ENCODE data around the gene RNGTT.

Gene RNGTT

GRCh38 chr6:88867841-88868731 lies 95.3 kb downstream of the RNGTT start:
- Mint-ChIP-seq H3K4me3 (no peak overlapping the region), H3K4me1 (peaks cover 31% of the 10 kb centered on the region), H3K27ac (no peak overlapping the region), H3K9me3 (no peaks in the 10 kb centered on the region), H3K36me3 (peaks cover 7% of the 10 kb centered on the region)
- ATAC-seq (no peak), DNase-seq (ENCODE audit: low spot score in 2 of 2) (no peak)

GRCh38 chr6:88866856-88867255 lies 96.6 kb downstream of the RNGTT start:
- ATAC-seq (no peak), DNase-seq (ENCODE audit: low spot score in 2 of 2) (no peak)
- no peak overlapping the region for H3K4me3 Mint-ChIP-seq

GRCh38 chr6:88865275-88865674 lies 98.1 kb downstream of the RNGTT start:
- Mint-ChIP-seq H3K4me1 (peaks cover 25% of the 10 kb centered on the region), H3K4me3 (no peak overlapping the region), H3K27ac (peak overlapping the region; percentile 20), H3K36me3 (peaks cover 6% of the 10 kb centered on the region), H3K9me3 (no peaks in the 10 kb centered on the region)
- DNase-seq (ENCODE audit: low spot score in 2 of 2) (no peak), ATAC-seq (peak; percentile 84)

More at GRCh38 chr6:88866856-88867255, 96.6 kb downstream of the RNGTT start:
- Mint-ChIP-seq H3K36me3 (peaks cover 6% of the 10 kb centered on the region), H3K4me1 (peaks cover 25% of the 10 kb centered on the region), H3K27ac (no peak overlapping the region), H3K9me3 (no peaks in the 10 kb centered on the region)

GRCh38 chr6:88864359-88865054 lies 98.9 kb downstream of the RNGTT start:
- DNase-seq (ENCODE audit: low spot score in 2 of 2) = no peak
- Mint-ChIP-seq H3K4me1 (peaks cover 25% of the 10 kb centered on the region), H3K9me3 (no peaks in the 10 kb centered on the region), H3K36me3 (peaks cover 6% of the 10 kb centered on the region), H3K4me3 (no peak overlapping the region), H3K27ac (peak overlapping the region; percentile 20)
- ATAC-seq = peak; percentile 85

- Mint-ChIP-seq H3K27ac (no peak overlapping the region), H3K9me3 (no peaks in the 10 kb centered on the region), H3K4me3 (no peak overlapping the region), H3K36me3 (peaks cover 6% of the 10 kb centered on the region), H3K4me1 (peaks cover 16% of the 10 kb centered on the region)
- no peak for ATAC-seq
- no peak for DNase-seq (ENCODE audit: low spot score in 2 of 2)
These were observed 103.1 kb downstream of the RNGTT start for GRCh38 chr6:88860310-88860709.

- peaks cover 11% of the 10 kb centered on the region for H3K36me3 Mint-ChIP-seq
- ATAC-seq (no peak), DNase-seq (ENCODE audit: low spot score in 2 of 2) (no peak)
- no peaks in the 10 kb centered on the region for H3K4me1 Mint-ChIP-seq
- H3K27ac Mint-ChIP-seq = no peak overlapping the region
- no peak overlapping the region for H3K4me3 Mint-ChIP-seq
- no peaks in the 10 kb centered on the region for H3K9me3 Mint-ChIP-seq
These were observed 105.0 kb downstream of the RNGTT start for GRCh38 chr6:88858455-88858854.

GRCh38 chr6:88856566-88856965 lies 106.9 kb downstream of the RNGTT start:
- ATAC-seq = no peak
- H3K27ac Mint-ChIP-seq = no peak overlapping the region

GRCh38 chr6:88855541-88856147 lies 107.8 kb downstream of the RNGTT start:
- H3K36me3 Mint-ChIP-seq = peaks cover 13% of the 10 kb centered on the region
- no peak overlapping the region for H3K4me3 Mint-ChIP-seq
- DNase-seq (ENCODE audit: low spot score in 2 of 2) (no peak), ATAC-seq (no peak)
- H3K9me3 Mint-ChIP-seq = no peaks in the 10 kb centered on the region
- no peaks in the 10 kb centered on the region for H3K4me1 Mint-ChIP-seq
- H3K27ac Mint-ChIP-seq = no peak overlapping the region

More at GRCh38 chr6:88856566-88856965, 106.9 kb downstream of the RNGTT start:
- Mint-ChIP-seq H3K36me3 (peaks cover 13% of the 10 kb centered on the region), H3K9me3 (no peaks in the 10 kb centered on the region), H3K4me1 (no peaks in the 10 kb centered on the region), H3K4me3 (no peak overlapping the region)
- no peak for DNase-seq (ENCODE audit: low spot score in 2 of 2)

- no peak overlapping the region for H3K4me3 Mint-ChIP-seq
- H3K27ac Mint-ChIP-seq = no peak overlapping the region
- H3K4me1 Mint-ChIP-seq = no peaks in the 10 kb centered on the region
- H3K9me3 Mint-ChIP-seq = no peaks in the 10 kb centered on the region
- H3K36me3 Mint-ChIP-seq = peaks cover 24% of the 10 kb centered on the region
- no peak for DNase-seq (ENCODE audit: low spot score in 2 of 2)
- no peak for ATAC-seq
These were observed 110.6 kb downstream of the RNGTT start for GRCh38 chr6:88852775-88853174.

- no peaks in the 10 kb centered on the region for H3K4me1 Mint-ChIP-seq
- no peak overlapping the region for H3K4me3 Mint-ChIP-seq
- no peaks in the 10 kb centered on the region for H3K9me3 Mint-ChIP-seq
- ATAC-seq (no peak), DNase-seq (ENCODE audit: low spot score in 2 of 2) (no peak)
- H3K27ac Mint-ChIP-seq = no peak overlapping the region
- peaks cover 24% of the 10 kb centered on the region for H3K36me3 Mint-ChIP-seq
These were observed 111.4 kb downstream of the RNGTT start for GRCh38 chr6:88852000-88852399.

- Mint-ChIP-seq H3K27ac (no peak overlapping the region), H3K36me3 (peaks cover 29% of the 10 kb centered on the region), H3K9me3 (no peaks in the 10 kb centered on the region), H3K4me3 (no peak overlapping the region), H3K4me1 (no peaks in the 10 kb centered on the region)
- DNase-seq (ENCODE audit: low spot score in 2 of 2) (no peak), ATAC-seq (no peak)
These were observed 114.5 kb downstream of the RNGTT start for GRCh38 chr6:88848870-88849269.

GRCh38 chr6:88843040-88843439 lies 120.4 kb downstream of the RNGTT start:
- no peaks in the 10 kb centered on the region for H3K9me3 Mint-ChIP-seq

GRCh38 chr6:88842320-88842719 lies 121.1 kb downstream of the RNGTT start:
- ATAC-seq (peak; percentile 56), DNase-seq (ENCODE audit: low spot score in 2 of 2) (no peak)
- H3K27ac Mint-ChIP-seq = no peak overlapping the region
- peaks cover 9% of the 10 kb centered on the region for H3K4me1 Mint-ChIP-seq
- no peaks in the 10 kb centered on the region for H3K9me3 Mint-ChIP-seq
- H3K4me3 Mint-ChIP-seq = no peak overlapping the region
- H3K36me3 Mint-ChIP-seq = peaks cover 36% of the 10 kb centered on the region

More at GRCh38 chr6:88843040-88843439, 120.4 kb downstream of the RNGTT start:
- H3K36me3 Mint-ChIP-seq = peaks cover 36% of the 10 kb centered on the region
- DNase-seq (ENCODE audit: low spot score in 2 of 2) = no peak
- H3K4me1 Mint-ChIP-seq = peaks cover 9% of the 10 kb centered on the region
- ATAC-seq = no peak
- H3K4me3 Mint-ChIP-seq = no peak overlapping the region
- H3K27ac Mint-ChIP-seq = no peak overlapping the region

- no peak overlapping the region for H3K27ac Mint-ChIP-seq
These were observed 122.5 kb downstream of the RNGTT start for GRCh38 chr6:88840796-88841539.

GRCh38 chr6:88840289-88840688 lies 123.1 kb downstream of the RNGTT start:
- H3K4me1 Mint-ChIP-seq = peaks cover 9% of the 10 kb centered on the region
- DNase-seq (ENCODE audit: low spot score in 2 of 2) (no peak), ATAC-seq (no peak)
- peaks cover 4% of the 10 kb centered on the region for H3K9me3 Mint-ChIP-seq
- no peak overlapping the region for H3K27ac Mint-ChIP-seq
- peaks cover 48% of the 10 kb centered on the region for H3K36me3 Mint-ChIP-seq
- no peak overlapping the region for H3K4me3 Mint-ChIP-seq

More at GRCh38 chr6:88840796-88841539, 122.5 kb downstream of the RNGTT start:
- peaks cover 48% of the 10 kb centered on the region for H3K36me3 Mint-ChIP-seq
- no peak overlapping the region for H3K4me3 Mint-ChIP-seq
- DNase-seq (ENCODE audit: low spot score in 2 of 2) = no peak
- ATAC-seq = no peak
- peaks cover 3% of the 10 kb centered on the region for H3K9me3 Mint-ChIP-seq
- peaks cover 9% of the 10 kb centered on the region for H3K4me1 Mint-ChIP-seq

Measured in stimulated activated effector memory CD8-positive, alpha-beta T cell treated with anti-CD3 and anti-CD28 coated beads, Interleukin-12 subunit alpha, Interleukin-12 subunit beta, amount 100 ng/mL, for 72 hours (primary cell).